NCI-H1048 (cell line): ENCODE data around the gene ARHGAP1.

Experiments
- DNase-seq: peaks from one replicate; lab custom pipeline; 2025; lab: John Stamatoyannopoulos, UW

ARHGAP1 gene

DNA sequence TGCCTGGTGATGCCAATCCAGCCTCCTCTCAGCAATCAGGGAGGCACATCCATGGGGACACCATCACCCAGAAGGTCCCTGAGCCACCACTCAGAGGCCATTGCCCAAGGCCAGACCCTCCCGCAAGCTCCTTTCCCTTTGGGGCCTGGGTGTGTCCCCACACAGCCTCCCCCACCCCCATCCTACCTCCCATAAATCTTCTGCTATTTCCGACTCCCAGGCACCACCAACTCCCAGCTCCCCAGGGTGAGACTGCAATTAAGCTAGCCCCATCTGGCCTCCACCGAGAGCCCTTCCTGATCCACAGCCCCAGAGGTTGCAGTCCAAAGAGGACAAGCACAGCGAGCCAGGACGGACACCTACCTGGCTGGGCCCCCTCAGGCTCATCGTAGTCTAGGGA is 6.3 kb downstream of the ARHGAP1 start:
- no peak for DNase-seq

DNA sequence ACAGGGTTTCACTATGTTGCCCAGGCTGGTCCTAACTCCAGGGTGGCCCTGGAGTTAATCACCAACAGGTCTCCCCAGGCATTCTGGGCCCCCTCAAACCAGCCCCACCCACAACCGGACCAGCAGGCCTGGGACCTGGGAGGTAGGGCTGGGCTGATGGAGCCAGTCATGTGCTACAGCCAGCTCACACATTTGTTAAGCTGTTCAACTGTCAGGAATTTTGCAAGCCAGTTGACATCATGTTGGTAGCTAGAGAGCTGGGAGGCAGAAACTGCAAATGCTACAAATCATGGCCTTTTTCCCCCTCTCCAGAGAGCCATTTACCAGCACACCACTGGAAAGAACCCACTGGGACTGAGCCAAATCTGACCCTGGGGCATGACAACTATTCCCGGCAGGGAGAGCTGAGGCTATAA is 6.8 kb downstream of the ARHGAP1 start:
- no peak for DNase-seq

DNA sequence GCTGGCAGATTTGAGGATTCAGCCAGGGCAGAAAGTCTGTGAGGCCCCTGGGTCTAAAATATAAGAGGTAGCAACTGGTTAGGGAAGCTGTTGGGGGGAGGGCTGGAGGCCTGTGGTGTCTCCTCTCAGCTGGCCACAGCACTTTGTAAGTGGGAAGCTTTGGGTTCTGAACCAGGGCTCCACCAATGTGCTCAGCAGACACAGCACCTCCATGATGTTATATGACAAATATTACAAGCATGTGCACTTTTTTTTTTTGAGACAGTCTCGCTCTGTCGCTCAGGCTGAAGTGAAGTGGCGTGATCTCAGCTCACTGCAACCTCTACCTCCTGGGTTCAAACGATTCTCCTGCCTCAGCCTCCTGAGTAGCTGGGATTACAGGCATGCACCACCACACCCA is 8.0 kb downstream of the ARHGAP1 start:
- no peak for DNase-seq

DNA sequence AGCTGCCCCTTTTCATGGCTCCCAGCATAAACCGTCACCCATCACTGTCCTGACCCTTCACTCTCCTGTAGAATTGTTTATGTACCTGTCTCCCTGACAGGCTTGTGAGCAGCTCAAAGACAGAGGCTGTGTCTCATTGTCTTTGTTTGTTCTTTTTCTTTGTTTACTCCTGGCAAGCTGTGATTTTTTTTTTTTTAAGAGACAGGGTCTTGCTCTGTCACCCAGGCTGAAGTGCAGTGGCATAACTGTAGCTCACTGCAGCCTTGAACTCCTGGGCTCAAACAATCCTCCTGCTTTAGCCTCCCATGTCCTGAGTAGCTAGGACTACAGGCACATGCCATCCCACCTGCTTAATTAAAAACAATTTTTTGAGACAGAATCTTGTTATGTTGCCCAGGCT is 9.7 kb downstream of the ARHGAP1 start:
- no peak for DNase-seq

DNA sequence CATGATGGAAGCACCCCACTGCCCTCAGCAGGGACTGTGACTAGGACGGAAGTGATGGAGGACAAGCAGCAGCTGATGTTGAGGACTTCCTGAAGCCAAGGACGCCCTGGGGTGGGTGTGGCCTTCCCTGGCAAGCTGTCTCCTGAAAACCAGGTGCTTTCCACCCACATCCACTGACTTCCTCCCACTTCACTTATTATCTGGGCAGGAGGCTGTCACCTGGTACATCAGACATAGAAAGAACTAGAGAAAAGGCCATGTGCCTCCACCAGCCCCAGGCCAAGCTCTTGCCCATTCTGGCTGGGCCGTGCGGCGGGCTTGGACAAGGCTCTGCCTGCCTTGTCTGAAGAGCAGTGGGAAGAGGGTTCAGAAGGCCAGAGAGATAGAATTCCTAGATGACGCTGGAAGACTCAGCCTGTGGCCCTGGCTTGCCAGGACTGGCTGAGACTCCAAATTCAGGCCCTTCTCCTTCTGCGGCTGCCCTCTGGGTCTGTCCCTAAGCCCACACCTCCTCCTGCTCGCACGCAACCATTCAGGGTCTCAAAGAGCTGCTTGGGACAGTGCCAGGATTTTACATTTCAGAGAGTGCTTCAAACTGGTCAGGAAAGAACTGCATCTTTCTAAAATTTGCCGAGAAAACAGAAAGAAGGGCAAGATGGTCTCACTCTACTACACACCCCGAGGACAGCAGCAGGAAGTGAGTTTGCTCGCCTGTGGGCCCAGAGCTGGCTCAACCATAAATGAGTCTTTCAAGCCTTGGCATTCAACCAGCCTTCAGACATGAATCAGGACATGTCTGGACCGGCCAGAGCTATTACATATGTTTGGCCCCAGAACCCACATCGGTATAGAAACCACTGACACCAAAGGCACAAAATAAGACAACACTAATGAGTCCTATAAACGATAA is 13.3 kb downstream of the ARHGAP1 start:
- no peak for DNase-seq

DNA sequence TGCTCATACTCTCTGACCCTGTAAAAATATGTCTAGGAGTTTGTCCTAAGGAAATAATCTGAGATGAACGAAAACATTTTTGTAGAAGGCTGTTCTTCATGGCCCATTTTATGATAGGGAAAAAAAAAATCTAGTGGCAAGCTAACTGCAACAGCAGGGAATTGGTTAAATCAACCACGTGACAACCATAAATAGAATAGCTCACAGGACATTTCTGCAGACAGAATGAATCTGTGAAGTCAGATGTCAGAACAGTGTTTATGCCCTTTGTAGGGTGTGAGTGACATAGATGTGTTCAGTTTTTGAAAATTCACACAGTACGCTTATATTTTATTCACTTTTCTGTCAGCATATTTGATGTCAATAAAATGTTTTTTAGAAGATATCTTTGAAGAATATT is 16.1 kb downstream of the ARHGAP1 start:
- DNase-seq, result no peak

DNA sequence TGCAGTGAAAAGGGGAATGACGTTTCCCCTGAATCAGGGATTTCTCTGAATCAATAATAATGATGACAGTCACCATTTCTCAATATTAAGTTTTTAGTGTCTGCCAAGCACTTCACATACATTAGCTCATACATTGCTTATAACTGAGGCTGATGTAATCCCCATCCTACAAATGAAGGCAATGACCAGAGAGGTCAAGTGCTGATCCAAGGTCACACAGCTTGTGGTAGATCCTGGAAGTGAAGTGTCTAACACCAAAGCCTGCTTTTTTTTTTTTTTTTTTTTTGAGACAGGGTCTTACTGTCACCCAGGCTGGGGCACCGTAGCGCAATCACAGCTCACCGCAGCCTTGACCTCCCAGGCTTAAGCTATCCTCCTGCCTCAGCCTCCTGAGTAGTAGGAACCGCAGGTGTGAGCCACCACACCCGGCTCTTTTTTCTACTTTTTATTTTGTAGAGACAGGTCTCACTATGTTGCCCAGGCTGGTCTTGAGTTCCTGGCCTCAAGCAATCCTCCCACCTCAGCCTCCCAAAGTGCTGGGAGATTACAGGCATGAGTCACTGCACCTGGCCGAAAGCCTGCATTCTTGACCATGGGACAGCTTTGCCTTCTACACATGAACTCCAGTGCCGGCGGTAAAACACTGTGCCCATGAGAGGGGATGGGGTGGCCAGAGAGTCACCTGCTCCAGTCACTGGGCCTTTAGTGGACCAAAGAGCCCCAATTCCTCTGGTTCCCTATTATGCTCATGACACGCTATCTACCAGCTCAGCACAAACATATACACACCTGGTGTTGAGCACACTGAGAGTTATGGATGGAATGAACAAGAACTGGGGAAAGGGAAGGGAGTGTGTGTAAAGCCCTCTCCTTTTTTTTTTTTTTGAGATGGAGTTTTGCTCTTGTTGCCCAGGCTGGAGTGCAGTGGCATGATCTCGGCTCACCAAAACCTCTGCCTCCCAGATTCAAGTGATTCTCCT is 17.4 kb downstream of the ARHGAP1 start:
- no peak for DNase-seq

DNA sequence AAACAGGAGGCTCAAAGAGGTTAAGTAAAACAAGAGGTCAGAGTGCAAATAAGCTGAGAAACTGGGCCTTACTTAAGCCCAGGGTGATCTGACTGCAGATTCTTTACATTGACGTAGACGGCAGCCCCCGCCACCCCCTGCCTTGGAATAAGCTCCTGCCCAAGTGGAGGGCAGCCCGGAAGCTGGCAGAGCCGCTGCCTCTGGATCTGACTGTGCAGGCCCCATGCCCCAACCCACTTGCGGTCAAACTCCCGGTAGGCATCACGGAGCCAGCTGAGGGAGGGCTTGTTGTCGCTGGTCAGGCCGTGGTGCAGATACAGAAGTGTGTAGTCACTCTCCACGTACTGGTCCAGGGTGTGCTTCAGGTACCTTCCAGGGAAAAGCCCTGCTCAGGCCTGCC is 18.6 kb downstream of the ARHGAP1 start:
- DNase-seq, result no peak

DNA sequence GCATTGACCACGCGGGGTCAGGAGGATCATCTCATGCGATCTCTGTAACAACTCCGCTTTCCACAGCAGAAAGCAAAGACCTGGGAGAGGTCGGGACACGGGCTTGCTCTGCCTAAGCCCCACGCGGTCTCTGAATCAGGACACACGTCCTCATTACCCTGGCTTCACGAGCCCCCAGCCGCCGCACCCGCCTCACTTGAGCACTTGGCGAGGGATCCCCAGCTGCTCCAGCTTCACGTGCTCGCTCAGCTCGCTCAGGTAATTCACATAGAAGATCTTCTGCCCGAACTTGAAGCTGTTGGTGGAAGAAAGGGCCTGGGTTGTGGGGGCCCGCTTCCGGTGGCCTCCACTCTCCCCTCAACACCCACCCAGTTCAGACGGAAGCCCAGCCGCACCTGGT is 19.6 kb downstream of the ARHGAP1 start:
- no peak for DNase-seq

DNA sequence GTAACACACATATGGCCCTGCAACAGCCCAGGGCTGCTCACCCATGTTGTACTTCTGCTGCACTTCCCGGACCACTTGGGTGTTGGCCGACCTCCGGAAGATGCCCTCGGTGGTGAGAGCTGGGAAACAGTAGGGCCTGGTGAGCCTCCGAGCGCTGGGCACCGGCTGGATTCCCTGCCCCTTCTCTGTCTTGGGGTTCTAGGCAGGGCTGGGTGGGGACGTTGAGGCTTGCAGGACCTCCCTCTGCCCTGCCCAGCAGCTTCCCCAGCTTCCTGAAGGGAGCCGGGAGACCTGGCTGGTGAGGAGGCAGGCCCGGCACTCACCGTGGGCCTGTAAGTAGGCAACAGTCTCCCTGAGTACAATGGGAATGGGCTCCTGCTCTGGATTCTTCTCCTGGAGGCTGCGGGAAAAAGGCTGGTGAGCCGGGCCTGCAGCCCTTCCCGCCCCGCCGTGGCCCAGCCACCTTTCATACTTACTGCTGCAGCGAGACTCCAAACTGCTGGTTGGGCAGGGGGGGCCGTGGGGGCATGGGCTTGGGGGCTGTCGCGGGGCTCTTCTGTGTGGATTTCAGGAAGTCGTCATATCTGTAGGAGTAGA is 20.2 kb downstream of the ARHGAP1 start:
- no peak for DNase-seq

DNA sequence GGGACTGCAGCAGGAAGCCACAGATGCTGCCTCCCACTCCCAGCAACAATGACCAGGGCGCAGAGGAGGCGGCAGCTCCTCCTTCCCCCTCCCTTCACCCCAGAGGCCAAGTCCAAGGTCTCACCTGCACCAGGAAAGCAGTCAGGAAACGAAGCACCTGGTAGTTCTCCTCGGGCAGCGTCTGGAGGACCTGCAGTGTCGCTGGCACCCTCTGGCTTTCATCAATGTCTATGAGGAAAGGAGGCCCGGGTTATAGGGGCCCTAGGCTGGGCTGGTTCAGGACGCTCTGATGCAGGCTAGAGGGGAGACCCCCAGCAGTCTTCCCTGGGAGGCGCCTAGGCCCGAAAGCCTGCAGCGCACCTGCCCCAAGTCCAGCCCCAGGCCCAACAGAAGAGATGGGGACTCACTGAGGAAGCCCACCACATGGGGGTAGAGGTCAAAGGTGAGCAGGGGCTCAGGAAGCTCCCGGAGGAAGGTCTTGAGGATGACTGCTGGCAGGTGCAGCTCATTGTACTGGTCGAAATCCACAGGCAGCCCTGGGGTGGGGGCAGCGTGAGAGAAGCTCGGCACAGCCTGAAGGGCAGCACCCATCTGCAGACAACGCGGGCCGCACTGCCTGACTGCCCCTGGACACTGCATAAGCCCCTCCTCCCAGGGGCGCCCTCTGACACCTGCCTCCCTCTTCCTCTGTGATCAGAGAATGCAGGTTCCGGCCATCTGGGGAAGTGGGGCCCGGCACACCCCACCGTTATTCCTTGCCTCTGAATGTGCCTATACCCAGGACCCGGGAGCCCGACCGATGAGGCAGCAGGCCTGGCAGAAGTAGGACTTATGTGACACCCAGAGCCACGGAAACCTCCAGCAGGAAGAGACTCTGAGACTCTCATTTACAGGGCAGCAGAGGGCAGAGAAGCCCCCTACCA is 20.9 kb downstream of the ARHGAP1 start:
- DNase-seq, result no peak

DNA sequence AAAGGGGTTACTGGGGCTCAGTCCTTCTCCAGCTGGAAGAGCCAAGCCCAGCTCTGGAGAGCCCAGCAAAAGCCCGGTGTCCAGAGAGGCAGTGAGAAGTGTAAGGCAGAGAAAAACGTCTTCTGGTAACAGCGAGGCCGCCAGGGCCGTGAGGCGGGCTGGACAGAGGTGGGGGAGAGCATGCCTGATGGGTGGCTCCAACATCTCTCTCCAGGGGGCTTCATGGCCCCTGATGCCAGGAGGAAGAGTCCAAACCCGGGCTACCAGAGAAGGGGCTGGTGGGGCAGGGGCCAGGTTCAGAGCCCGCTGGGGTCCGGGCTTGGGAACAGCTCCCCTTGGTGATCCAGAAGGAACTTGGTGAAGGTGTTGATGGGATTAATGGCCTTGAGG is 21.7 kb downstream of the ARHGAP1 start:
- no peak for DNase-seq

DNA sequence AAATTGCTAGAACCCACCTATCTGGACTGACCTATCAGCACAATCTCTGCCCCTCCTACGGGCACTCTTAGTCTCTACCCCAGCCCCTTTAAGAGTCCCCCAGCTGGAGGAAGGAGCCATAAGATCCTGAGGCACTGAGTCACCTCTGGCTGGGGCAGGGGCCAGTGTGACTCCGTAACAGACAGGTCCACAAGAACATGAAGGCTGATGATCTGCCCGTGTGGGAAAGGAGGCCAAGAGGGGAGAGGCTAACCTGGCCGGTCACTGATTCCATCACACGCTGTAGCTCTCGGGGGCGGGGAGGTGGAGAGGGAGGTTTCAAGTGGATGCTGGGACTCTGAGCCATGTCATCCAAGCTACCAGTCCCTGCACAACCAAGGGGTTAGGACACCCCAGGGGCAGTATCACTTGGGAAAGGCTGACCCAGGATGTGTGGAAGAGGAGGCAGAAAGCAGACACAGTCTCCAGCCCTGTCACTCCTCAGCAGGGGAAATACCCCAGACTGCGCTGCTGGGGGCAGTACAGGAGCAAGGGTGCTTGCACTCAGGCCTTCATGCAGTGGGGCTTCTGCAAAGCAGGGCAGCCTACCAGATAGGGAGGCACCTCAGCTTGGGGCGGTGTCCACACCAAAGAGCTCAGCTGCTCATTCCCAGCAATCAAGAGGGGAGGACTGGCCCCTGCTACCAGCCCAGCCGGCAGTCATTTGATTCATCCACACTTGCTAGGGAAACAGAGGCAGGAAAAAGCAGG is 22.3 kb downstream of the ARHGAP1 start:
- DNase-seq, result no peak

DNA sequence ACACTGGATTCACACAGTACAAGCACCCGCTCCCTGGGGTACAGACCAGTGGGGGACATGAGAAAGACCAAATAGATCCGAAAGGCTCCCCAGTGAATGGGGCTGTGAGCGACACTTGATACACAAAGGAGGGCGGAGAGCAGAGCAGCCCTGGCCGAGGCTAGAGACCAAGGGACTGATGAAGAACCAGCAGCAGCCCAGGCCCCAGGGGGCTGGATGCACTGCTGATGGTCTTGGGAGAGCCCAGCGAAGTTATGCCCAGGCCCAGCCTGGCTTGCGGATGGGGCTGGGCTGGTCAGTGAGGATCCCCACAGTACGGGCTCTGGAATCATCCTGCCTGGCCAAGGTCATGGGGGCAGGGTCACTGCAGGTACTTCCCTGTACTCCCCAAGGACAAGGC is 23.2 kb downstream of the ARHGAP1 start:
- DNase-seq, result no peak

DNA sequence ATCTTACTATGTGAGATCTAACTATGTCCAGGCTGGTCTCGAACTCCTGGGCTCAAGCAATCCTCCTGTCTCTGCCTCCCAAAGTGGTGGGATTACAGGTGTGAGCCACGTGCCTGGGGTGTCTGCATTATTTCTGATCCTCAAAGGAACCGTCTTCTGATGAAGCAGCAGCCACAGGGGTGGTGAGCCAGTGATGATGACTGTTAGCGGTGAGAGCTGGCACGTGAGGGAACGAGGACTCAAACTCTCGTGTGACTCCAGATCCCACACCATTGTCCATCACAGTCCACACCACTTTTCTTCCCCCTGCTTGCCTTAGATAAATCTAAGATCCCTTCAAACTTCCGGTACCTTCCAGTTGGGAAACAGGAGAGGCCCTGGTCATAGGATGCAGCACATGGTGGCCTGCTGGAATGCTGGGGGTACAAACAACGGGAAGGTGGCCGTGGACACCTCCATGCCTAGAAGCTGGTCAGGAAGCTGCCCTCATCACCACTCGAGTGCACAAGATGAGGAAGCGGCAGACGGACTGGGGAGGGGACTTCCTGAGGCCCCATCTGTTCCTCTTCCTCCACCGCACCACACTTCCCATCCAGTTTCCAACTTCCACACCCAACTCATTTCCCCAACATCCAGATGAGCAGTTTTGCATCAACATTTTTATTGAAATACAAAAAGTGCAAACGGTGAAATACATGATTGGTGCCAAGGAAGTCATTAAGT is 23.8 kb downstream of the ARHGAP1 start:
- DNase-seq, result no peak

DNA sequence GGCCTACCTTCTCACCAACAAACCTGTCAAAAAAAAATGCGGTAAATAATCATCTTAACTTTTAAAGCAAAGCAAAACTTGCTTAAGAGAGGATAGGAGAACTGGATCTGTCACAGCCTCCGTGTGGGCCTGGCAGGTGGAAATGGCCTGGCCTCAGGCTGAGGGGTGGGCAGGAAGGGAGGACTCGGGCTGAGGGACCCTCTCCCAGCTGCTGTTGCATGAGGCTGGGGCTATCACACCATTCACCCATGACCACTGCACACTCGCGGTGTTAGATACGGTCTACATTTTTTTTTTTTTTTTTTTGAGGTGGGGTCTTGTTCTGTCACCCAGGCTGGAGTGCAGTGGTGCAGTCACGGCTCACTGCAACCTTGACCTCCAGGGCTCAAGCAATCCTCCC is 24.5 kb downstream of the ARHGAP1 start:
- DNase-seq, result no peak

DNA sequence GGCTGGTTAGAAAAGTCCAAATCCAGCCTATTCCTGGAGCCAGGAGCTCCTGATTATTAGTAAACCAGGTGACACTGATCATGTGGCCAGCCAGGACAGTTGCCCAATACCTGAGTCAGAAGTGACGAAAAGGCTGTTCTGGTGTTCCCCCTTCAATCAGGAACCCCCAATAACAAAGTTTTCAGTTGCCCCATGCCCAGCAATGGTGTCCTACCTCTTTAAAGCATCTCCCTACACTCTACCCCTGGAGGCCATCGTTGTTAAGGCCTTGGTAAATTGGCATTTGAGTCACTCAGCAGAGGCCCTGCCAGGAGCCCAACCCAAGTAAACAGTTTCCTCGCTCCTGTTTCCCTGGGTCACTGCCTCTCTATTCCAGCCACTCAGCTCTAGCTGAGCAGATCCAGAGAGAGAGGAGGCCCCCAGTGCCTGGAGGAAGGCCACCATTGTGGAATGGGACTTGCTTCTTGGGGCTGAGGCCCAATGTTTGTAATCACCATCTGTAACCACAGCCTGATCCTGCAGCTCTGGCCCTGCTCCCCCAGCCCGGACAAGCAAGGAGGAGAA is 25.0 kb downstream of the ARHGAP1 start:
- no peak for DNase-seq

DNA sequence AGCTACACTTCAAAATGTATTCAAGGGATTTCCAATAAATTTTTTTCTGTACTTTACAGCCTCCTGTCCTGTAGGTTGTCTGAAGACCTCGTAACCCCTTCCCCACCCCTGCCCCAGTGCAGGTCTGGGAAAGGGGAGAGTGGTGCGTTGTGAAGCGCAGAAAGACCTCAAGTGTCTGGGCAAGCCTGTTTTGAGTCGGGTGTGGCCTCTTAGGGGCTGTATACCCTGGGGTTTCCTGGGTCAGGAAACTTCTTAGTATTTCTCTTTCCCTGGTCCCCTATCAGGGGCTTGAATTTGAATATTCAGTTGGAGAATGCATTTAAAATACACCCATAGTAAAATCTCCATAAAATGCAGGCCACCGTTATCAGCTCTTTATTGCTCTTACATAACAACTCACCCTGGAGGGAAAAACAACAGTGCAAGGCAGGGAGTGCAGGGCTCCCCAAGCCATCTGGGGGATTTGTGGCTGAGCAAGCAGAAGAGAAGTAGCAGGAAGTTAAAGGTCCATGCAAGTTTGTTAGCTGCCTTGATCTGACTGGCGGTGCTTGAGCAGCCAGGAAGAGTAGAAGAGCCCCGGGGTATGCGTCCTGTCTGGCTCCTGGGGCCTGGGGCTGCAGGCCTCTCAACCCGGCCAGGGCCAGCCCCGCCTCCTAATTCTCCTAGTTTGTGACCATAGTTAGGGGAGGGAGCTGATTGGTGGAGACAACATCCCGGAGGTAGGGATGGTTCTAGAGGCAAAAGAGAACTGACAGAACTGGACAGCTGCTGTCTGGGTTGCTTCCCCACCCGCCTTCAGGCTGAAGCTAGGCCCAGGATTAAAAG is 25.7 kb downstream of the ARHGAP1 start:
- no peak for DNase-seq
